GM19238 (cell line): ENCODE data around the gene DHX34.
"Not testable (repeated sequence)": the region's sequence is repeated elsewhere in the genome, so short reads cannot be mapped to it uniquely, and the experiment has no call there.

ENCODE experiments used
- DNase-seq: peaks from one replicate; pipeline ENCODE4 v3.0.0; 2011; ENCODE audit warnings: low spot score; ENCODE audit not compliant: insufficient read length

DHX34 gene

DNA sequence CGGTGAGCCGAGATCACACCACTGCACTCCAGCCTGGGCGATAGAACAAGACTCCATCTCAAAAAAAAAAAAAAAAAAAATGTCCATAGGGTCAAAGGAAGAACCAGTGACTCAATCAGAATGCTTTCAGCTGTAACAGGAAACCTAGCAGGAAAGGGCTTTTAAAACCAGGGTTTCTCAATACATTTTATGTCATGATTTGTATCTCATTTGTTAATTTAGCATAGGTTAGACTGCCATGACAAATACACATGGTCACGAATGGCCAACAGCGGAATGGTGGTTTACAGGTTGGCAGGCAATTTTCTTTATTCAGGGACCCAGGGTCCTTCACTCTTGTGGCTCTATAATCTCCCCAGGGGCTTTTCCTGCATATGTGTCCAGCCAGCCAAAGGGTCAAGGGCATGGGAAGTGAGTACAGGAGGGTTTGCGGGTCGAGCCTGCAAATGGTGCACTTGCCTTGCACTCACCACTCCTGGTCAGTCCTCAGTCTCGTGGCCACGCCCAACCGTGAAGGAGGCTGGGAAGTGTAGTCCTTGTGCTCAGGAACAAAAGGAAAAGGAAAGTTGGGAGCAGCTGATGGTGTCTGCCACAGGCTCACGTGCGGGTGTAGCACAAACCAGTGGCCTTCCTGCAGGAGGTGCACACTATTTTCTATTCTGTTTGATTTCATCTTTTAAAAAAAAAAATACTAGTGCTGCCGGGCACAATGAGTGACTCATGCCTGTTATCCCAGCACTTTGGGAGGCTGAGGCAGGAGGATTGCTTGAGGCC, 14.8 kb downstream of the DHX34 start:
- no peak for DNase-seq

DNA sequence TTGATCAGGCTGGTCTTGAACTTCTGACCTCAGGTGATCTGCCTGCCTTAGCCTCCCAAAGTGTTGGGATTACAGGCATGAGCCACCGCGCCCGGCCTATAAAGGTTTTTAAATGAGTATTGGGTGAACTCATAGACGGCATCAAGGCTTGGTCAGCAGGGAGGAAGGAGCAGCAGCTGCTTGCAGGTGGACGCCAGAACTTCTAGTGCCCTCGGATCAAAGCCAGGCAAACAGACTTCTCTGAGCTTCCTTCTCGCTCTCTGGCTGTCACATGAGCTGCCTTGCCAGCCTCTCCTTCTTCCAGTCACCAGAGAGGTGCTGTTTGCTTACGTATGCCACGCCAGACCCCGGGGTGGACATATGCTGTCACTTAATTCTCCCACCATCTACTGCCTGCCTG, 16.3 kb downstream of the DHX34 start:
- not testable (repeated sequence) for DNase-seq

DNA sequence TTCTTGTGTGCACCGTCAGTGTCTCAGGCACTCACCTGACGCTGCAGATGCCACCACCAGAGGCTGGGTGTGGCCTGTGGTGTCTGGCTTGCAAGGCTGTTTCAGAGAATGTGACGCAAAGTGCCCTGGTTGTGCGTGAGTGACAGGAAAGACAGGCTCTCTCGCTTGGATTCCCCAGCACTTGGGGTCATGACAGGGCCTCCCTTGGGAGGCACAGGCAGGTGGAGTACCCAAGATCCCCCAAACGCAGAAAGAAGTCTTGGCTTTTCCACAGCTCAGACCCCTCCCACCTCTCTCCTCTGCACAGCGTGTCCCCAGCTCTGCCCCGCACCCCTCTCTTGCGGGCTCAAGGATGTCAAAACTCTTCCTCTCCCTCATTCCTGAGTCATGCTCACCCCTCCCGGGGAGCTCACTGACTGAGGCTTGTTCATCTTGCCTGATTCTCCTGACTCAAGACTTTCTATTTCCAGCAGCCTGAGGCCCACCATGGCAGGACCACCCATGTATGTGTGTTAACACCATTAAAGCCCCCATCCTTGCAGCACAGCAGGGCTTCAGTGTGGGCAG, 21.0 kb downstream of the DHX34 start:
- no peak for DNase-seq

DNA sequence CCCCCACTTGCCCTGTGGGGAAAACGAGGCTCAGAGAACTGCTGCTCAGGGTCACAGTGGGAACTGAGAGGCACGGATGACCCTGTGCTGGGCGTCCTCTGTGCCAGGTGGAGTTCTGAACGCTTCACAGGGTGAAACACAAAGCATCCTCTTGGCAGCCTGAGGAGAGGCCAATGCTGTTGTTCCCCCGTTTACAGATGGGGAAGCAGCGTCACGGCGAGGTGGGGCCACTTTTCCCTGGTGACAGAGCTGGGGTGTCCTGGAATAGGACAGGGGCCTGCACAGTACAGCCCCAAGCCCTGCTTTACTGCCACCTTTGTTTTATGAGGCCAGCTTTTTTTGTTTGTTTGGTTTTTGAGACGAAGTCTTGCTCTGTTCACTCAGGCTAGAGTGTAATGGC, 22.1 kb downstream of the DHX34 start:
- no peak for DNase-seq

DNA sequence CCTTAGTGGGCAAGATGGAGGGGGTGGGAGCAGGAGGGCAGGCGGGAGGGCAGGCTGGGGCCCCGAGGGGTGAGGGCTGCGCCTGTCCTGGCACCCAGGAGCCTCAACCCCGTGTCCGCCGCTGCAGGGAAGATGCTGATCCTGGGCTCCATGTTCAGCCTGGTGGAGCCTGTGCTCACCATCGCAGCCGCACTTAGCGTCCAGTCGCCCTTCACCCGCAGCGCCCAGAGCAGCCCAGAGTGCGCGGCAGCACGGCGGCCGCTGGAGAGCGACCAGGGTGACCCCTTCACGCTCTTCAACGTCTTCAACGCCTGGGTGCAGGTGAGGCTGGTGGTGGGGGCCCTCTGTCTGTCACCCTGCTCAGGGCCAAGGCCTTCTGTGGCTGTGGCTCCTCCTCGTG, 23.5 kb downstream of the DHX34 start:
- DNase-seq, result no peak

DNA sequence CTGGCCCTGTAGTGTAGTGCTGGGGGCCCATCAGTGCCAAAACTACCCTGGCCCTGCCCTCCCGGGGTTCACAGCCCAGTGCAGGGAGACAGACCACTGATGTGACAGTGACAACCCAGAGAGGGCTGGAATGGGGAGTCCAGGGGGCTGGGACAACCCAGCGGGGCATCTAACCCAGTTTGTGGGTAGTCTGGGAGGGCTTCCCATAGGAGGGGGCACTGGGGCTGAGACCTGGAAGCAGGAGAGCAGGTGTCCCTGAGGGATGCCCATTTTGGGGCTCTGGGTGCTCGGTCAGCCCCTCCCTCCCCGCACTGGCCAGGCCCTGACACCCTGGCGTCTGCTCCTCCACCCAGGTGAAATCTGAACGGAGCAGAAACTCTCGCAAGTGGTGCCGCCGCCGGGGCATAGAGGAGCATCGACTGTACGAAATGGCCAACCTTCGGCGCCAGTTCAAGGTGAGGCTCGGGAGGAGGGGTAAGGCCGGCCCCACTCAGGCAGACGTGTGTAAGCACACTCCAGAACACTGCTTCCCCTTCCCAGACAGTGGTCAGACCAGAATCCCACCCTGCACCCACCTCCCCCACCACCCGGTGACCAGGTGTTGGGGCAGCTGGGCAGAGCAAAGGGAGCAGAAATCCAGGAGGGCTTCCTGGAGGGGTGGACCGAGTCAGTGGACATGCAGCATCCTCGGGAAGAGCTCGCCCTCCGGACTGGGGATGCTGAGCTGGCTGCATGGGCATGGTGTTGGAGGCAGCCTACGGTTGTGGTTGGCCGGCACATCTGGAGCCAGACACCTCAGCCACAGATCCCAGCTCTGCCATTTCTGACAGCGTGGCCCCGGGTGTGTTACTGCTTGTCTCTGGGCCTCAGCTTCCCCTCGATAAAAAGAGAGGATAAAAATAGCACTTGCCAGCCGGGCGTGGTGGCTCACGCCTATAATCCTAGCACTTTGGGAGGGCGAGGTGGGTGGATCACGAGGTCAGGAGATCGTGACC, 24.4 kb downstream of the DHX34 start:
- DNase-seq, result no peak

DNA sequence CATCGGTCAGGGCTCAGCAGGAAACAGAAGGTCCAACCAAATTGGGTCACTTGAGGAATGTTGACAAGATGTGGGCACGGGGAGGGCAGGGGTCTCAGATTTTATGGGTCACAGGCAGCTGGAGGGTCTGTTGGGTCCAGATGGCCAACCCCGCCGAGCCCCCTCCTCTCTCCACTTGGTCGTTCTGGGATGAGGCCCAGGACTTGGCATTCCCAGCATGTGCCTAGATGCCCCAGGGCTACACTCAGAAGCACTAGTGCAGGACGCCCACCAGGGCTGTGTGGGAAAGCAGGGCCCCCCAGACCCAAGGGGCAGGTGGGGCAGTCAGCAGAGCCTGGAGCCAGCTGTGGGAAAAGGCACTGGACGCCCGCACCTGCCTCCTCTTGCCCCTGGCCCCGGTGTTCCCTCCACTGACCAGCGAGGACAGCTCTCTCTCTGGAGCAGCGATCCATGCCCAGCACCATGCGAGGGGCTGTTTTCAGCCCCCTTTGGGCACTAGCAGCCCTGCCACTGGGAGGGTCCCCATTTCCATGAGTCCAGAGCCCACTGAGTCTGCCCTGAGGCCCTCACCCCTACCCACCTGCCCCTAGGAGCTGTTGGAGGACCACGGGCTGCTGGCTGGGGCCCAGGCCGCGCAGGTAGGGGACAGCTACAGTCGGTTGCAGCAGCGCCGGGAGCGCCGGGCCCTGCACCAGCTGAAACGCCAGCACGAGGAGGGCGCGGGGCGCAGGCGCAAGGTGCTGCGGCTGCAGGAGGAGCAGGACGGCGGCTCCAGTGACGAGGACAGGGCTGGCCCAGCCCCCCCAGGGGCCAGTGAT, 26.0 kb downstream of the DHX34 start:
- DNase-seq, result no peak

DNA sequence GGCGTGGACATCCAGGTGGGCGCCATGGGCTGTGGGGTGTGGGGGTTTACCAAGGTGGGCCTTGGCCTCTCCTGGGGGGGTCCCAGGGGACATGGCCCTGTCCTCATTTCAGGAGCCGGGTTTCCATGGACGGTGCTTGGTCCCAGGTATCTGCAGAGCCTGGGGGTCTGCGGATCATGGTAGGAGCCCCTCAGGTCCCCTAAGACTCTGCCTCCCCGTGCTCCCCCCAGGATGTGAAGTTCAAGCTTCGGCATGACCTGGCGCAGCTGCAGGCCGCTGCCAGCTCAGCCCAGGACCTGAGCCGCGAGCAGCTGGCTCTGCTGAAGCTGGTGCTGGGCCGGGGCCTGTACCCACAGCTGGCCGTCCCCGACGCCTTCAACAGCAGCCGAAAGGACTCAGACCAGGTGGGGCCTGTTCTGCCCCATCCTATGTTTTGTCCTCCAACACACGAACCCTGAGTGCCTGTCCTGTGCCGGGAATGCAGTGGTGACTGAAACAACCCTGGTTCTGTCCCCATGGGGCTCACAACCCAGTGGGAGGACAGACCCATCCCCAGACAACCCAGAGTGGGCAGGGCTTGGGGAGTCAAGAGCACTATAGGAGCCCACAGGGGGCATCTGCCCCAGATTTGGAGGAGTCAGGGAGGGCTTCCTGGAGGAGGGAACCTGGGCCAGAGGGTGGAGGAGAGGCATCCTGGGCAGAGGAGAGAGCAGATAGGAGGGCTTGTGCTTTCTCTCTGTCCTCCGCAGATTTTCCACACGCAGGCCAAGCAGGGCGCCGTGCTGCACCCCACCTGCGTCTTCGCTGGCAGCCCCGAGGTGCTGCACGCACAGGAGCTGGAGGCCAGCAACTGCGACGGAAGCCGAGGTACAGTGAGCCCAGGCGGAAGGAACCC, 26.8 kb downstream of the DHX34 start:
- DNase-seq, result no peak

DNA sequence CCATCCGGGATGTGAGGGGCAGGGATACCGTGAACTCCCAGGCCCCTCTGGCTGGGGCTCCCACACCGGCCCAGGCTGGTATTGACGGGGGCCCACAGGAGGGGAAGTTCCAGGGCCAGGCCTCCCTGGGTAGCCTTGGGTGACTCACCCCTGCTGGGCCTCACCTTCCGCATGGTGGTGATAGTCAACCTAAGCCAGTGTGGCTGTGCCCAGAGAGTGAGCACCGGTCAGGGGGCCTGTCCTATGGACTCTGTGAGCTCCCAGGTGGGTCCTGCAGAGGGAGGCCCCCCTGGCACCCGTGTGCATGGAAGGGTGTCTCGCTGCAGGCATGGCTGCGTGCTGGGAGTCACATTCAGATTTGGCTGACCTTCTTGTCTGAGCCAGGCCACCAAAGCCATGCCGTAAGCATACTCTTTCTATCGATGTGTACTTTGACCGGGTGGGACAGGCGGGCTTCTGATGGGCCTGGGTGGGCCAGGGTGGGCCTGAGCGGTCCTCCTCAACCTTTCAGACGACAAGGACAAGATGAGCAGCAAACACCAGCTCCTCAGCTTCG, 27.6 kb downstream of the DHX34 start:
- DNase-seq, result no peak

DNA sequence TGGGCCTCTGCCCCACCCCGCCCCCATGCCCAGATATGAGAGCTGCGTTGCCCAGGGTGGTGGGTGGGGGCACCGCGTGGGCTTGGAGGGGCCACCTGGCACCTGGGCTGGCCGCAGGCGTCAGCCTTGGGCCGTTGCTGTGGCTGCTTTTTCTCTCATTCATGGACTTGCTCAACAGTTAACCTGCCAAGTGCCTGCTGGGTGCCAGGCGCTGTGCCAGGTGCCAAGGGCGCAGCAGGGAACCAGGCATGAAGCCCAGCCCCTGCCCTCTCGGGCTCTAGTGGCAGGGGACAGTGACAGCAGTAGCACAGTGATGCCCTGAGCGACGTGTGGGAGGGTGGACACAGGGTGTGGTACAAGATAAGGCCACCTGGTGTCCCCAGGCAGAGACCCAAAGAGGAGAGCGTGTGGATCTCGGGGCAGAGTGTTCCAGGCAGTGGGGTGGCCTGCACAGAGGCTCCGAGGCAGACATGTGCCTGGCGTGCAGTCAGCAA, 28.1 kb downstream of the DHX34 start:
- DNase-seq, result no peak

DNA sequence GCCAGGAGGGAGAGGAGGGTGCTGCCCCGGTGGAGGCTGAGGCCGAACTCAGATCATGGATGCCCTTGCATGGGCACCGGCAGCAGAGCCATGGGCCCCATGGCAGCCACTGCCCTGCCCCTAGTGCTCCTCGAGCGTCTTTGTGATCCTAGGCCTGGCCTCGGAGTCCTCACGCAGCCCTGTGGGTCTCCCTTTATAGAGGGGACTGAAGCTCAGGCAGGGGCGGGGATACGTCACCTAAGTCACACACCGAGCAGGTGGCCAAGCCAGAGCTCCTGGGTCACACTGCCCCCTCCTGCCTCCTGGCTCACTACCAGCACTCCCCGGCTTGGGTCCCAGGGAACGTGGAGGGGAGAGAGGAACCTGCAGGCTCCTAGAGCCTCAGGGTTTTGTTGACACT, 28.7 kb downstream of the DHX34 start:
- DNase-seq, result no peak

DNA sequence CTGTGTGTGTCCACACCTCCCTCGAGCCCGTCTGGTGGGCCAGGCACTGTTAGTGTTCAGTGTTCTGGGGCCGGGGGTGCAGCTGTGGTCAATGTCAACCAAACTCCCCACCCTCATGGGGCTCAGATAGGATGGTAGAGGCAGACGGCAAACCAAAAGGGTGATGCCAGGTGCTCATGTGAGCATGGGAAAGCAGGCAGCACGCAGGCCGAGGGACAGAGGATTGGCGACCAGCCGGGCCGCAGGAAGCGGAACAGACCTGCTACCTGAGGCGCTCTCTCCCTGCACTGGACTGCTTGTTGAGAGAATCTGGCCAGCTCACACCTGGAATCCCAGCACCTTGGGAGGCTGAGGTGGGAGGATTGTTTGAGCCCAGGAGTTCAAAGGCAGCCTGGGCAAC, 29.1 kb downstream of the DHX34 start:
- no peak for DNase-seq

DNA sequence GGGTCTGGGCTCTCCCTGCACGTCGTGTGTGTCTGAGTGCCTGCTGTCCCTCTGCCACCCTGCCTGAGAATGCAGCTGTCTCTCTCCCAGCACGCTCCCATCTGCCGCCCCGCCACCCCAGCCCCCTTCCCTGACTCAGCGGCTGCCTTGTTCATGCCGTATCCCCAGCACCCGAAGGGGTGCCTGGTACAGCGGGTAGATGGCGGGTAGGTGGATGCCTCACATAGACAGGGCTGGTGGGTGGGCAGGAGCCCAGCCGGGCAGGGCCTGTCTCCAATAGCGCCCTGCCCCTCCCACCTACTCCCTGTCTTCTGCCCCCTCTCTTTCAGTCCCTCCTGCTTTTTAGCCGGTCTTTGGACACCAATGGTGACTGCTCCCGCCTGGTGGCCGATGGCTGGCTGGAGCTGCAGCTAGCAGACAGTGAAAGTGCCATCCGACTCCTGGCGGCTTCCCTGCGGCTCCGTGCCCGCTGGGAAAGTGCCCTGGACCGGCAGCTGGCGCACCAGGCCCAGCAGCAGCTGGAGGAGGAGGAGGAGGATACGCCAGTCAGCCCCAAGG, 30.3 kb downstream of the DHX34 start:
- no peak for DNase-seq

DNA sequence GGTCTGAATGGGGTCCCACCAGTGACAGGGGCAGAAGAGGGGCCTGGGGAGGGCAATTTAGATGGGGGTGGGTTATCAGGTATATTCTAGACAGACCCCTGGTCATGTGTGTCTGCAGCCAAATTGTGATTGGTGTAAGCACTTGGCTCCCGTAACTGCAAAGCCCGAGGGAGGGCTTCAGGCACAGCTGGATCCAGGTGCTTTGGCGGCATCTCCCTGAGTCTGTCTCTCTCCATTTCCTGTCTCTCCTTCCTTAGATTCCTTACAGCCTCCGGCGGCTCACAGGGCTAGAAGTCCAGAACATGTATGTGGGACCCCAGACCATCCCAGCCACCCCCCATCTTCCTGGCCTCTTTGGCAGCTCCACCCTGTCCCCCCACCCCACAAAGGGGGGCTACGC, 31.4 kb downstream of the DHX34 start:
- no peak for DNase-seq

DNA sequence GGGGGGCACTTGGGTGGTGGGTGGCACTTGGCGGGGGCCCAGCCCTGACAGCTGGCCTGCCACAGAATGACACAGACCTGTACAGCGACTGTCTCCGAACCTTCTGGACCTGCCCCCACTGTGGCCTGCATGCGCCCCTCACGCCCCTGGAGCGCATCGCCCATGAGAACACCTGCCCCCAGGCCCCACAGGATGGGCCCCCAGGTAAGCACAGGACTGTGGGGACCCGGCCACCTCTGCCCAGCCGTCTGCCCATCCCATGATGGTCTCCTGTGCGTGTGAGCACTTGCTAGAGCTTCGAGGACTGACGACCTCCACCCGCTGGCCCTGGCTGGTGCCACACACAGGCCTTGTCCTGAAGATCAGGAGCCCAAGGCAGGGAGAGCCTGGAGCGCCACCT, 32.0 kb downstream of the DHX34 start:
- no peak for DNase-seq

DNA sequence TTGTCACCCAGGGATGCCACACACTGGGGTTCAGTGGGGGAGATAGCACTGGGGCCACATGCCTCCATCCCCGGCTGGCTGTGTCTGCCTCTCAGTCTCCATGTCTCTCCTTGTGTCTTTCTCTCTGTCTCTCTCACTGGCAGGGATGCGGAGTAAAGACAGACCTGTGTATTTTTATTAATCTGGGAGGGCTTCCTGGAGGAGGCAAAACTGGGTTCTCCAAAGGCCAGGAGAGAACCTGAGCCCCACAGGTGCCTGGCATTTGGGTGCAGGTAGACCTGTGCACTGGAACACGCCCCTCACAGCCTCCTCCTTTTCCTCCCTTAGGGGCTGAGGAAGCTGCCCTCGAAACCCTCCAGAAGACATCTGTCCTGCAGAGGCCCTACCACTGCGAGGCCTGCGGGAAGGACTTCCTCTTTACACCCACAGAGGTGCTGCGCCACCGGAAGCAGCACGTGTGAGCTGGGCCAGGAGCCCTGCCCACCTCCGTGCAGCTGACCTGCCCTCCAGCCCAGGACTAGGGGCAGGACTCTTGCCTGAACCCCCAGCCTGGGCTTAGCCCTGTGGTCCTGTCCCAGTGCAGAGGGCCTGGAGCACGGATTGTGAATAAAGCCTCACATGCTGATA, 32.7 kb downstream of the DHX34 start:
- no peak for DNase-seq

DNA sequence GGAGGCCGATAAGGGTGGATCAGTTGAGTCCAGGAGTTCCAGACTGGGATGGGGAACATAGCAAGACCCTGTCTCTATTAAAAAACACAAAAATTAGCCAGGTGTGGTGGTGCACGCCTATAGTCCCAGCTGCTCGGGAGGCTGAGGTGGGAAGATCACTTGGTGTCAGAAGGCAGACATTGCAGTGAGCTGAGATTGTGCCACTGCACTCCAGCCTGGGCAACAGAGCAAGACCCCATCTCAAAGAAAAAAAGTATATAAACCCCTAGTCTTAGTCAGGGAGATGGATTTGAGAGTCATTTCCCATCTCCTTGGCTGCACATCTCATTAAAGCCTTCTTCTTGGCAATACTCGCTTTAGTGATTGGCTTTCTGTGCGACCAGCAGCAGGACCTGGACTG, 34.8 kb downstream of the DHX34 start:
- DNase-seq, result not testable (repeated sequence)

DNA sequence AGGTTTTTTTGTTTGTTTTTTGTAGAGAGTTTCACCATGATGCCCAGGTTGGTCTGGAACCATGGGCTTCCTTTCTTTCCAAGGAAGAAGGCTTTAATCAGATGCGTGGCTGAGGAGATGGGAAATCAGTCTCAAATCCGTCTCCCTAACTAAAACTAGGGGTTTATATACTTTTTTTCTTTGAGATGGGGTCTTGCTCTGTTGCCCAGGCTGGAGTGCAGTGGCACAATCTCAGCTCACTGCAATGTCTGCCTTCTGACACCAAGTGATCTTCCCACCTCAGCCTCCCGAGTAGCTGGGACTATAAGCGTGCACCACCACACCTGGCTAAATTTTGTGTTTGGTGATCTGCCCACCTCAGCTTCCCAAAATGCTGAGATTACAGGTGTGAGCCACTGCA, 35.4 kb downstream of the DHX34 start:
- not testable (repeated sequence) for DNase-seq

DNA sequence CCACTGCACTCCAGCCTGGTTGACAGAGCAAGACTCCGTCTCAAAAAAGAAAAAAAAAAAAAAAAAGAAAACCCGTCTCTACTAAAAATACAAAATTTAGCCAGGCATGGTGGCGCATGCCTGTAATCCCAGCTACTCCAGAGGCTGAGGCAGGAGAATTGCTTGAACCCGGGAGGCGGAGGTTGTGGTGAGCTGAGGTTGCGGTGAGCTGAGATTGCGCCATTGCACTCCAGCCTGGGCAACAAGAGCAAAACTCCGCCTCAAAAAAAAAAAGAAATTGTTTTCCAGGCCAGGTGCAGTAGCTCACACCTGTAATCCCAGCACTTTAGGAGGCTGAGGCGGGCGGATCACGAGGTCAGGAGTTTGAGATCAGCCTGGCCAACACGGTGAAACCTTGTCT, 37.5 kb downstream of the DHX34 start:
- DNase-seq, result not testable (repeated sequence)
